ENCODE measurements around the gene ATP13A2.

The ATP13A2 gene, protein sequence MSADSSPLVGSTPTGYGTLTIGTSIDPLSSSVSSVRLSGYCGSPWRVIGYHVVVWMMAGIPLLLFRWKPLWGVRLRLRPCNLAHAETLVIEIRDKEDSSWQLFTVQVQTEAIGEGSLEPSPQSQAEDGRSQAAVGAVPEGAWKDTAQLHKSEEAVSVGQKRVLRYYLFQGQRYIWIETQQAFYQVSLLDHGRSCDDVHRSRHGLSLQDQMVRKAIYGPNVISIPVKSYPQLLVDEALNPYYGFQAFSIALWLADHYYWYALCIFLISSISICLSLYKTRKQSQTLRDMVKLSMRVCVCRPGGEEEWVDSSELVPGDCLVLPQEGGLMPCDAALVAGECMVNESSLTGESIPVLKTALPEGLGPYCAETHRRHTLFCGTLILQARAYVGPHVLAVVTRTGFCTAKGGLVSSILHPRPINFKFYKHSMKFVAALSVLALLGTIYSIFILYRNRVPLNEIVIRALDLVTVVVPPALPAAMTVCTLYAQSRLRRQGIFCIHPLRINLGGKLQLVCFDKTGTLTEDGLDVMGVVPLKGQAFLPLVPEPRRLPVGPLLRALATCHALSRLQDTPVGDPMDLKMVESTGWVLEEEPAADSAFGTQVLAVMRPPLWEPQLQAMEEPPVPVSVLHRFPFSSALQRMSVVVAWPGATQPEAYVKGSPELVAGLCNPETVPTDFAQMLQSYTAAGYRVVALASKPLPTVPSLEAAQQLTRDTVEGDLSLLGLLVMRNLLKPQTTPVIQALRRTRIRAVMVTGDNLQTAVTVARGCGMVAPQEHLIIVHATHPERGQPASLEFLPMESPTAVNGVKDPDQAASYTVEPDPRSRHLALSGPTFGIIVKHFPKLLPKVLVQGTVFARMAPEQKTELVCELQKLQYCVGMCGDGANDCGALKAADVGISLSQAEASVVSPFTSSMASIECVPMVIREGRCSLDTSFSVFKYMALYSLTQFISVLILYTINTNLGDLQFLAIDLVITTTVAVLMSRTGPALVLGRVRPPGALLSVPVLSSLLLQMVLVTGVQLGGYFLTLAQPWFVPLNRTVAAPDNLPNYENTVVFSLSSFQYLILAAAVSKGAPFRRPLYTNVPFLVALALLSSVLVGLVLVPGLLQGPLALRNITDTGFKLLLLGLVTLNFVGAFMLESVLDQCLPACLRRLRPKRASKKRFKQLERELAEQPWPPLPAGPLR

GRCh38 chr1:17011439-17012307, at the start of gene ATP13A2:
Gene ATP13A2 (minus strand): TSS chr1:17011928. CDS start chr1:17011738, 190 bp downstream.
- peak; percentile 63 to 77 for DNase-seq (ENCODE audit: extremely low read depth in 1 of 2, low read depth in 1 of 2)

- DNase-seq (ENCODE audit: extremely low read depth in 1 of 2, low read depth in 1 of 2): no peak
Observed at GRCh38 chr1:17061486-17061885, 49.8 kb upstream of the ATP13A2 start.

- no peak for DNase-seq (ENCODE audit: extremely low read depth in 1 of 2, low read depth in 1 of 2)
Observed at GRCh38 chr1:17060306-17060749, 48.6 kb upstream of the ATP13A2 start.

- peak in 1 of 2 donors; percentile 10 for DNase-seq (ENCODE audit: extremely low read depth in 1 of 2, low read depth in 1 of 2)
Observed at GRCh38 chr1:17059391-17060305, 47.9 kb upstream of the ATP13A2 start.

- no peak for DNase-seq (ENCODE audit: extremely low read depth in 1 of 2, low read depth in 1 of 2)
Observed at GRCh38 chr1:17056551-17056950, 44.8 kb upstream of the ATP13A2 start.

DNA sequence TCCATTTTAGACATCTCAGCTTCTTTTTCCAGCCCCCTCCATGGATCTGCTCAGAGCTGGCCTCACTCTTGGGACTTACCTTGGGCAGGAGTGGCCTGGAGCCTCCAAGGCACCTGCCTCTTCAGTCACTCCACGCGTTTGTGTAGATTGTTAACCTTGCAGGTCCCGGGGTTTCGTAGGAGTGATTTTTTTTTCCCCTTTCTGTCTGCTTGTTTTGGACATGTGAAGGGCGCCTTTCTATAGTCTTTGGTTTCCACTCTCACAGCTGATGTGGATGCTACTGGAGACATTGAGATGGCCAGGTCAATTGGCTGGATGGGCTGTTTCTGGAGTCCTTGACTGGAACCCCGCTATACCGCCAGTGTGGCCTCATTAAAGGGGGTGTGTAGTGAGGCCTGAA, 44.1 kb upstream of the ATP13A2 start:
- DNase-seq (ENCODE audit: extremely low read depth in 1 of 2, low read depth in 1 of 2): no peak

DNA sequence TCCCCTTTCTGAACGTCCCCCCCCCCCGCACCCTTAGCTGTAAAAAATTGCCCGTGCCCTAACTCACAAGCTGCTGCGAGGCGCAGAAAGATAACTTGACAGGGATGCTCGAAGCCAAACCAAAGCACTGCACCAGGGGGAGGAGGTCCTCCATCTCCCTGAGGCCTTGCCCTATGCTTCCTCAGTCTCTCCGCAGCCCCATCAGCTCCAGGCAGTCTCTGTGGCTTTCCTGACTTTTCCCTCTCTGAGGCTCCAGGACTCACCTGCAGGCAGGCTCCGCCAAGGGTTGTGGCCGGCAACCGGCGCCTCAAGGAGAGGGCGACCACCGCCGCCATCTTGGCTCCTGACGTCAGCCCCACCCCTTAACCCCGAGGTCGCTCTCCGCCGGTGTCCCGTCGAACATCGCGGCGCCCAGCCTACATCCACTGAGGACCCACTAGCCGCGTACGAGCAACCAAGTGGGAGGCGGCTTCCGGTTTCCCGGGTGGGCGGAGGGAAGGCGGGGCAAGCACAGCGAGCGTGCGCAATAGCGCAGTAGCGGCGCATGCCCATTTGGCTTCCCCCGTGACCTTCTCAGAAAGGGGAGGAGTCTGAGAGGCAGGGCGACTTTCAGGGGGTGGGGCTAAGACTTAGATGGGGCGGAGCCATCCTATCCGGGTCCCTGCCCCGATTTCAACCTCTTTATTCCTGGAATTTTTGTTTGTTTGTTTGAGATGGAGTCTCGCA, 42.1 kb upstream of the ATP13A2 start, which contains the start of gene SDHB:
Gene SDHB, minus strand, starts transcription at position 348 of the 726 bp plus-strand sequence. Its CDS starts 13 bp downstream, at position 335.
- DNase-seq (ENCODE audit: extremely low read depth in 1 of 2, low read depth in 1 of 2): peak; percentile 98 to 99

GRCh38 chr1:17053086-17053684, 41.5 kb upstream of the ATP13A2 start:
- no peak for DNase-seq (ENCODE audit: extremely low read depth in 1 of 2, low read depth in 1 of 2)

DNA sequence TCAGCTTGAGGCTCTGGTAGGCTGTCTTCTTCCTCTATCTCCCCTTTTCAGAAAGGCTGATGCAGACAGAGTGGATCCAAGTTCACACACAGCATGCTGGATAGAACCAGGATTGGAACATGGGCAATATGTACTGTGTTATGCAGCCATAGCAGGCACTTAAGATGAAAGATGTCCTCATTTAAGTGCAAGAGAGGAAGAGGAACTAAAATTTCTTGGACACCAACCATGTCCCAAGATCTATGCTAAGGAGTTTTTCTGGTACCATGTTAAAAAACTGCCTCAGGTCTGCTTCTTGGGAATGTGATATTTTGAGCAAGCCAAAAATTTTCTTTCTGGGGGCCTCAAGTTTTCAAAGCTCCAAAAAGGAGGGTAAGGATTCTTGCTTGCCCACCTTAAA, 40.9 kb upstream of the ATP13A2 start:
- no peak for DNase-seq (ENCODE audit: extremely low read depth in 1 of 2, low read depth in 1 of 2)

GRCh38 chr1:17052038-17052437, 40.3 kb upstream of the ATP13A2 start:
- no peak for DNase-seq (ENCODE audit: extremely low read depth in 1 of 2, low read depth in 1 of 2)

DNA sequence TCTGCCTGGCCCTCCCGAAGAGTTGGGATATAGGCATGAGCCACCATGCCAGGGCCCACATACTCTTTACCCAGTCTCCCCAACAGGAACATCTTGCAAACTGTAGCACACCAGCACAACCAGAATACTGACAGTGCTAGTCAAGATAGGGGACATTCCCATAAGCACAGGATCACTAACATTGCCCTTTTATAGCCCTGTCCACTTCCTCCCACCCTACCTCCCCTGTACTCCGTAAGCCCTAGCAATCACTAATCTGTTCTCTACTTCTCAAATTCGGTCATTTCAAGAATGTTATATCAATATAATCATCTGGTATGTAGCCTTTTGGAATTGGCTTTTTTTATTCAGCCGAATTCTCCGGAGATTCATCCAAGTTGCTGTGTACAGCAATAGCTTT, 36.2 kb upstream of the ATP13A2 start:
- DNase-seq (ENCODE audit: extremely low read depth in 1 of 2, low read depth in 1 of 2): no peak

DNA sequence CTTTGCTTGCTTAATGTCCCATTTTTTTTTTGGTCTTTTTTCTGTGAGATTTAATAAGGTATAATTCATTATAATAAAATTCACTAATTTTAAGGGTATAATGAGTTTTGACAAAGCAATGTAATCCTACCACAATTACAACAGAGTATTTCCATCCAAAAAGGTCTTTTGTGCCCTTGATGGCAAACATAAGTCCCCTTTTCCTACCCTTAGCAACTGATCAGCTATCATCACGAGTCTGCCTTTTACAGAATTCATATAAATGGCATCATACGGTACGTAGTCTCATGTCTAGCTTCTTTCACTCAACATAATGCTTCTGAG, 34.6 kb upstream of the ATP13A2 start:
- DNase-seq (ENCODE audit: extremely low read depth in 1 of 2, low read depth in 1 of 2): no peak

DNA sequence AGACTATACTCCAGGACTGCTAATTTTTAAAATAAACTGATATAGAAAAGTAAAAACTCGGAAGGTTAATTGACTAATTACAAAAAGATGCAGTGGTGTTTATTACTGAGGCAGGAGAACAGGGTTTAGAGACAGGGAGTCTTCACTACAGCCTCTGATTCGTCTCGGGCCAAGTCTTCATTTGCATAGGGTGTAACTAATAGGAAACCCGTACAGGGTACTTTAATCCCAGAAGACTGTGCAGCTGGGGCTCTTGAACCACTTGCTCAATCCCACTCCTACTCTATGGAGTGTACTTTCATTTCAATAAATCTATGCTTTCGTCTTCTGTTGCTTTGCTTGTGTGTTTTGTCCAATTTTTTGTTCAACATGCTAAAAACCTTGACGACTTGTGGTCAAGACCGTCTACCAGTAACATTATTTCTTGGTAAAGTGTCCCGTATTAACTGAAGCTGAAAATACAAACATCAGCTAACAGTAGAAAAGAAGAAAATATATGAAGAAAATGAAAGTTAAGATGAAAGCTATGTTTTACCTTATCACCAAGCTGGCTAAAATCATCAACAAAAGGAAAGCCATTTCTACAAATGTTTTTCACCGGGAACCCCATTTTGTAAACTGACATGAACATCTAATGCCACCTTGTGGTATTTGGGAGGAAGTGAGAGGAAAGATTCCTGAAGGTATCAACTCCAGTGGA, 34.1 kb upstream of the ATP13A2 start:
- no peak for DNase-seq (ENCODE audit: extremely low read depth in 1 of 2, low read depth in 1 of 2)

DNA sequence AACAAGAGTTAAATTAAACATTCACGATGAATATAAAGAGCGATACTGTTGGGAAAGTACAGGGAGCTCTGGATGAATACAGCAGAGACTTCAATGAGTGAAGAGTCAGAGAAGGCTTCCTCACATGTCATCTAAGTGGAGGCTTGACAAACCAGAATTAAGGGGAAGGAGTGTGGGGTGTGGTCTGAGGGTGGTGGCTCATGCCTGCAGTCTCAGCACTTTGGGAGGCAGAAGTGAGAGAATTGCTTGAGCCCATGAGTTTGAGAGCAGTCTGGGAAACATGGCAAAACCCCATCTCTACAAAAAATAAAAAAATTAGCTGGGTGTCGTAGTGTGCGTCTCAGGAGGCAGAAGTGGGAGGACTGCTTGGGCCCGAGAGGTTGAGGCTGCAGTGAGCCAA, 33.4 kb upstream of the ATP13A2 start:
- no peak for DNase-seq (ENCODE audit: extremely low read depth in 1 of 2, low read depth in 1 of 2)

DNA sequence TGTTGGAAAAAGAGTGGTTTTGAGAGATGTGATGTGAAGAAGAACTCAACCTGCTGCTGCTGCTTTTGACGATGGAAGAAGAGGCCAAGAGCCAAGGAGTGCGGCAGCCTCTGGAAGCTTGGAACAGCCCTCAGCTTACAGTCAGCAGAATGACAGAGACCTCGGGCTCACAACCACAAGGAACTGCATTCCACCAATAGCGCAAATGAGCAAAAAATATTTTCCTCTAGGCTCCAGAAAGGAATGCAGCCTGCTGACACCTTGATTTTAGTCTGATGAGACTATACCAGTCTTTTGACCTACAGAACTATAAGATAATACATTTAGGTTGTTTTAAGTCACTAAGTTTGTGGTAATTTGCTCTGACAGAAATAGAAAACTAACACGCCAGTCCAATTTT, 31.9 kb upstream of the ATP13A2 start:
- no peak for DNase-seq (ENCODE audit: extremely low read depth in 1 of 2, low read depth in 1 of 2)

DNA sequence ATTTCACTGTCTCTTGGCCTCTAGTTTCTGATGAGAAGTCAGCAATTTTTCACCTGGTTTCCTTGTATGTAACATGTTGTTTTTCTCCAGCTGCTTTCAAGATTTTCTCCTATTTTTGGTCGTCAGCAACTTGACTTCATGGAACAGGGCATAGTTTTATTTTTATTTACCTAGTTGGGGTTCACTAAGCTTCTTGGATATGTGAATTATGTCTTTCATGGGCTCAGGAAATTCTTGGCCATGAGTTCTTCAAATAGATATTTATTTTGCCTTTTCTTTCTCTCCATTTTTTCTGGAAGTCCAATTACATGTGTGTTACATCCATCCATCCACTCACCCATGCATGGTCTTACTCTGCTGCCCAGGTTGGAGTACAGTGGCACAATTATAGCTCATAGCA, 28.4 kb upstream of the ATP13A2 start:
- DNase-seq (ENCODE audit: extremely low read depth in 1 of 2, low read depth in 1 of 2): no peak

- no peak for DNase-seq (ENCODE audit: extremely low read depth in 1 of 2, low read depth in 1 of 2)
Observed at GRCh38 chr1:17039522-17039921, 27.8 kb upstream of the ATP13A2 start.

DNA sequence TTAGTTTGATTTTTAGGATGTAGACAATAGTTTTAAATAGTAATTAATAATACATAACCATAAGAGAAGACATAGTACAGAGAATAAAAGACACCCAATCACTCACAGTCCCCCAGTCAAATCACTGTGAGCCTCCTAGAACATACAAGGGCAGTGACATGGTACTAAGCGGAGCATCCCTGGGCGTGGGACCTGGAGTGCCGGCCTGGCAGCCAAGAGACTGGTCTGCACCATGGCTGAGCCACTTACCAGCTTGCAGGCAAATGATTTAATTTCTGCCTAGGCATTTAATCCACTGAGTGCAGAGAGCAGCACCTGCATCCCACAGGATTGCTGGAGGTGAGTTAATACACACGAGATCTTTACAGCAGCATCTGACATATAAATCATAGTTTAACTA, 21.8 kb upstream of the ATP13A2 start:
- no peak for DNase-seq (ENCODE audit: extremely low read depth in 1 of 2, low read depth in 1 of 2)

All from stimulated activated CD8-positive, alpha-beta memory T cell treated with anti-CD3 and anti-CD28 coated beads, Interleukin-7, amount 100 ng/mL, for 48 hours (primary cell).